ENCODE measurements around the gene GAK. TPM values are rescaled to one million over a fixed set of nuclear protein-coding genes. Genes with fewer than 3 reads are reported as not detected.

Gene GAK
- total RNA-seq, 2 experiments from 2014 or later, result 155 to 163 TPM

DNA sequence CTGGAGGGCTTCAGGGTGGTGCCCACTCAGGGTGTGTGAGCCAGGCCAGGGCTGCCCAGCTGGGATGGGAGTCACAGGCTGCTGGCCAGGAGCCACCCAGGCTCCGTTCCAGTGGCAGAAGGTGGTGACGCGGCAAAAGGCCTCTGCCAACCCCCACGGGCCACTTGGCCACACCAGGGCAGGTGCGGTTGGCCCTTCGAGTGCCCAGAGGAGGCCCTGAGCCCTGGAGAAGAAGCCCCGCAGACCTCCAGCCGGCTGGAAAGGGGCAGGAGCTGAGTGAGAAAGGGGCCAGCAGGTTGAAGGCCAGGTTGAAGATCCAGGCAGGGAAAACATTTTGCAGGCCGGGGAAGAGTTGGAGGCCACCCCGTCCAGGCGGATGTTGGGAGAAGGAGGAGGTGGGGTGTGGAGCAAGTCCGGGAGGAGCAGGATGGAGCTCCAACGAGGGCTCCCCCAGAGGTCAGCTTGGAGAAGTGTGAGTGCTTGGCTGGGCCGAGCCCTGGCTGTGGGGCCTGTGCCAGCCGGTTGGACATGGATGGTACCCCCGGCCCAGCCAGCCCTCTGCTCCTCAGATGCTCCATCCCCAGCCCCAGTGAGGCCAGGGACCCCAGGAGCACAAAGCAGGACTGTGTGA lies 103.4 kb downstream of the GAK start:
- Mint-ChIP-seq H3K4me1 (ENCODE audit: low read depth) (peaks cover 12% of the 10 kb centered on the region), H3K9me3 (ENCODE audit: insufficient read depth) (no peaks in the 10 kb centered on the region), H3K27ac (no peak overlapping the region), H3K36me3 (ENCODE audit: low read depth) (no peaks in the 10 kb centered on the region), H3K27me3 (ENCODE audit: low read depth) (peaks cover 17% of the 10 kb centered on the region), H3K4me3 (no peak overlapping the region)
- CTCF ChIA-PET, result interaction anchor here (1.4 kb wide), 1 partner anchor 158 kb away, joined by 3 read pairs; the partner anchor contains the start of gene IDUA
- POLR2A ChIA-PET, result no interaction called here
- DNase-seq (no peak), ATAC-seq (no peak)

DNA sequence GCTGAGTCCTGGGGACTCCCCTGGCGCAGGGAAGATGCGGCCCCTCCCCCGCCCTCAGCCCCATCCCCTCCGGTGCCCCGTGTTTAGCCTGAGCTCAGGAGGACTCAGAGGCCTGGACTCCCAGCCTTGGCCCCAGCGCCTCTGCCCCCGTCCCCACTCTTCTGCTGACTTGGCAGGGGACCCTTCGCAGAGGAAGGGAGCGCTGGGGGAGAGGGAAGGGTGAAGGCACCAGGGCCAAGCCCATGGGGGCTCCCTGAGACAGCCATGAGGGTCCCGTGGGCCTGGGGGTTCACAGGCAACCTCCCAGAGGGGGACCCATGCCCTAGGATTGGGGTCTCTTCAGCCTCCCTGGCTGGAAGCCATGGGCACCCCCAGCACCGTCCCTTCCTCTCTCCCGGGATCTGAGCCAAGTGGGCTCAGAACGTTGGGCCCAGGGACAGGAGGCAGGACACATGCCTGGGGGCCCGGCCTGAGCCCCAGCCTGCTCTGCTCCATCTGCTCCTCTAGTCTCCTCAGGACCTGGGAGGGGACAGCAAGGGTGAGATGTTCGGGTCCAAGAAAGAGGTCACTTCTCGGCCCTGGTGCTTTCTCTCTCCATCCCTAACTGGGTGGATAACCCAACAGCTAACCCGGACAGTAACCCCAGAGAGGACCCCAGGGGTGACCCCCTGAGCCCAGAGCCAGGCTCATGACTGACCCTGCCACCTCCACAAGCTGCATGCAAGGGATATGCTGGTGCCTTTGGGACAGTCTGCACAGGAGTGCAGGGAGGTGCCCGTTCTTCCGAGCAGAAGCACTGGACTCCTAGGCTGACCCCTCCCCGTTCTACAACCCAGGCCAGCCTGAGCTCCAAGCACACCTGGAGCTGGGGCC lies 104.7 kb downstream of the GAK start:
- Mint-ChIP-seq H3K9me3 (ENCODE audit: insufficient read depth) (no peaks in the 10 kb centered on the region), H3K27ac (no peak overlapping the region), H3K4me1 (ENCODE audit: low read depth) (peaks cover 2% of the 10 kb centered on the region), H3K4me3 (no peak overlapping the region), H3K27me3 (ENCODE audit: low read depth) (peaks cover 17% of the 10 kb centered on the region), H3K36me3 (ENCODE audit: low read depth) (no peaks in the 10 kb centered on the region)
- CTCF ChIA-PET, result no interaction called here
- POLR2A ChIA-PET, result no interaction called here
- no peak for ATAC-seq
- no peak for DNase-seq

DNA sequence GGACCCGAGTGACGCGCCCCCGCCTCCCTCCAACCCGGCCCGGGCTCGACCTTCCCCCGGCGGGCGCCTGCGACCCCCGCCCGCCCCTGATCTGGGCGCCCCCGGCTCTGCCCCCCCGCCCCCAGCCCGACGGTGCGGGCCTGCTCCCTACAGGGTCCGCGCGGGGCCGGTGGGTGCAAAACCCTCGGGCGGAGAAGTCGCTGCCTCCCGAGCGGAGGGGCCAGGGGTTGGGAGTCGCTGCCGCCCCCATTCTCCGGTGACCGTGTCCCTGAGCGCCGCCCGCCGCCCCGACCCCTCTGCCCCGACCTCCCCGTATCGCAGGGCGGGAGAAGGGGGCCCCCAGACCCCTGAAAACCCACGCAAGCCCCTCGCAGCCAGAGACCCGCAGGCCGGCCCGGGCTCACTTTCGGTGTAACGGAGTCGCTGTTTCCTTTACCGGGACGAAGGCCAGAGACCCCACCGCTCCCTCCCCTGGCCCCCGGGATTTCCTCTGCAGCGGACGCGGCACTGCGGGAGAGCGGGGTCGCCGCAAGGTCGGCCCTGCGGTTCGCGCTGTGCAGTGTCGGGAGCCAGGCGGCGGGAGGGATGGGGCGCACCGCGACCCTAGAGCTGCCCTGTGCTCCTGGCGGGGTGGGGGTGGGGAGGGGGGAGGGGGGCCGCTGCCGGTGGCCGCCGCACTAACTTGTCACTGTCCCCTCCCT lies 105.5 kb downstream of the GAK start:
- Mint-ChIP-seq H3K36me3 (ENCODE audit: low read depth) (no peaks in the 10 kb centered on the region), H3K4me1 (ENCODE audit: low read depth) (peaks cover 2% of the 10 kb centered on the region), H3K4me3 (no peak overlapping the region), H3K27me3 (ENCODE audit: low read depth) (peaks cover 23% of the 10 kb centered on the region), H3K27ac (no peak overlapping the region), H3K9me3 (ENCODE audit: insufficient read depth) (no peaks in the 10 kb centered on the region)
- ATAC-seq (no peak), DNase-seq (no peak)
- POLR2A ChIA-PET, result no interaction called here
- CTCF ChIA-PET, result no interaction called here

DNA sequence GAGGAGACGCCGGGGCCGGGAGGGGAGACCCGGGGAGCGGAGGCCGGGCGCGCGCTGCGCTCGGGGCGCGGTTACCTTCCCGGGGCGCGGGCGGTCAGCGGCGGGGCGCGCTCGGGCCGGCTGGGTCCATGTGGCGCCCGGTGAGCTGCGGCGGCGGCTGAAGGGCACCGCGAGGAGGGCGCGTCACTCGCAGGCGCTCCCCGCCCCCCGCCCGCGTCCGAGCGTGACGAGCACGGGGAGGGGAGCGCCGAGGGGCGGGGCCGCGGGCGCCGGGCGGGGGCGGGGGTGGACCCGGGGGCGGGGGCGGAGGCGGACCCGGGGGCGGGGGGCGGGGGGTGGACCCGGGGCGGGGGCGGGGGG lies 106.2 kb downstream of the GAK start, which contains the start of gene CPLX1:
TSS of gene CPLX1 (minus strand) at position 159 of the 360 bp plus-strand sequence. CDS start 1,607 bp downstream, outside the sequence.
- no peak within 1 kb of the TSS for H3K4me3 Mint-ChIP-seq
- DNase-seq (no peak), ATAC-seq (peak; percentile 18)
- ChIA-PET POLR2A (no interaction called here), CTCF (no interaction called here)
- H3K4me1 Mint-ChIP-seq (ENCODE audit: low read depth), result peaks cover 2% of the 10 kb centered on the region
- no peak within 1 kb of the TSS for H3K27ac Mint-ChIP-seq
- H3K27me3 Mint-ChIP-seq (ENCODE audit: low read depth), result peaks cover 23% of the 10 kb centered on the region
- no peaks in the 10 kb centered on the region for H3K36me3 Mint-ChIP-seq (ENCODE audit: low read depth)
- H3K9me3 Mint-ChIP-seq (ENCODE audit: insufficient read depth), result no peaks in the 10 kb centered on the region

DNA sequence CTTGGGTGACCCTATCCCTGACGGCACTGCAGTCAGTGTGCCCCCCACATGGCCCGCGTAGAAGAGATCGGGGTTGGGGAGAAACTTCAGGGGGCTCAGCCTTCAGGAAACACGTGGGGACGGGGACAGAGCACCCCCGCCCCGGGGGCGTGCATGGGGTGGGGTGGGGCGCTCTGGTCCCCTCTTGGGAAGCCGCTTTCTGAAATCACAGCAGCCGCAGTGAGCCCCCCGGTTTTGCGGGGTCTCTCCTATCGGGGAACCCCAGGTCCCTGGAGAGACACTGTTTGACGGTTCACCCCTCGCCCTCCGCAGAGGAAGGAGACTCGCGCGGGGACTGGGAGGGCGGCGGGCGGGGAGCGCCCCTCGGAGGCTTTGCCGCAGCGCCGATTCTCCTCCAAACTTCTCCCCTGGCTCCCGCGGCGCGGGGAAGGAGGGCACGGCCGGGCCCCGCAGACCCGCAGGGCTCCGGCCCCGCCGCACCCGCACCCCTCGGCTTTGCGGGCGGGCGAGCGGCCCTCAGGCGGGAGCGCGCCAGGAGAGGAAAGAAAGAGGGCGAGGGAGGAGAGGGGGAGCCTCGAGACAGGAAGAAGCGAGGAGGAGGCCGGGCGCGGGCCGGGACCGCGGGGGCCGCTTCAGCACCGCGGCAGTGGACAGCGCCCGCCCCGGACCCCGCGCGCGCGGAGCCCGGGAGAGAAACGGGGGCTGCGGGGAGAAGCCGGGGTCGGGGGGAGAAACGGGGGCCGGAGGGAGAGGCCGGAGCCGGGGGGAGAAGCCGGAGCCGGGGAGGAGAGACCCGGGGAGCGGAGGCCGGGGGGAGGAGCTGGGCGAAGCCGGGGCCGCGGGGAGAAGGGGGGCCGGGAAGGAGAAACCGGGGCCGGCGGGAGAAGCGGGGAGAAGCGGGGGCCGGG lies 106.8 kb downstream of the GAK start:
- CTCF ChIA-PET, result no interaction called here
- peaks cover 2% of the 10 kb centered on the region for H3K4me1 Mint-ChIP-seq (ENCODE audit: low read depth)
- no peaks in the 10 kb centered on the region for H3K36me3 Mint-ChIP-seq (ENCODE audit: low read depth)
- DNase-seq (peak; percentile 43), ATAC-seq (peak; percentile 69)
- H3K9me3 Mint-ChIP-seq (ENCODE audit: insufficient read depth), result no peaks in the 10 kb centered on the region
- no peak overlapping the region for H3K27ac Mint-ChIP-seq
- H3K27me3 Mint-ChIP-seq (ENCODE audit: low read depth), result peaks cover 23% of the 10 kb centered on the region
- POLR2A ChIA-PET, result no interaction called here
- no peak overlapping the region for H3K4me3 Mint-ChIP-seq

DNA sequence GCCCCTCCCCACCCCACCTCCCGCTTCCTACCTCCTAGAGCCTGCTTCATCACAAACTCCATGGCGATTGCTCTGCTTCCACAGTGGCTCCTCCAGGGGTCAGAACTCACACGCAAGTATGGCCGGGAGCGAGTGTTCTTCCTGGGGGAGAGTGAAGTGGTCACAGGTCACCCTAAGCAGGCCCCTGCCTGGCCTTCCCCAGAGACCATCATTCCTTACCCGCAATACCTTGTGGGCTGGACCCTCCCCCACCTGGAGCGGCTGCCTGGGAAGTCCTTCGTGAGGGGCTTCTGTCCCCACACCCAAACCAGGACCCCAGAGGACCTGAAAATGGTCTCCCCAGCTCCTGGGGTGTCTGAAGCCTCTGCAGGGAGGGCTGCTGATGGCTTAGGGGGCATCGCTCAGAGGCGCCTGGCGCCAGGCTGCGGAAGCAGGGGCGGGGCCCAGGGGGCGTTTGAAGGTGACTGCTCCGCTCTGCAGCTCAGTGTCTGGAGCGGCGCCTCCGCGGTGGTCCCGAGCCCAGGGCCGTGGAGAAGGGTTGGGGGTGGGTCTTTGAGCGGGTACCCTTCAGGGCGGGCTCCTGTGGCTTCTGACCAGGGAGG lies 107.6 kb downstream of the GAK start:
- no peak for DNase-seq
- Mint-ChIP-seq H3K27ac (no peak overlapping the region), H3K36me3 (ENCODE audit: low read depth) (no peaks in the 10 kb centered on the region), H3K9me3 (ENCODE audit: insufficient read depth) (no peaks in the 10 kb centered on the region), H3K4me1 (ENCODE audit: low read depth) (peaks cover 2% of the 10 kb centered on the region), H3K27me3 (ENCODE audit: low read depth) (peaks cover 23% of the 10 kb centered on the region), H3K4me3 (no peak overlapping the region)
- ATAC-seq, result no peak
- POLR2A ChIA-PET, result no interaction called here
- CTCF ChIA-PET, result no interaction called here

DNA sequence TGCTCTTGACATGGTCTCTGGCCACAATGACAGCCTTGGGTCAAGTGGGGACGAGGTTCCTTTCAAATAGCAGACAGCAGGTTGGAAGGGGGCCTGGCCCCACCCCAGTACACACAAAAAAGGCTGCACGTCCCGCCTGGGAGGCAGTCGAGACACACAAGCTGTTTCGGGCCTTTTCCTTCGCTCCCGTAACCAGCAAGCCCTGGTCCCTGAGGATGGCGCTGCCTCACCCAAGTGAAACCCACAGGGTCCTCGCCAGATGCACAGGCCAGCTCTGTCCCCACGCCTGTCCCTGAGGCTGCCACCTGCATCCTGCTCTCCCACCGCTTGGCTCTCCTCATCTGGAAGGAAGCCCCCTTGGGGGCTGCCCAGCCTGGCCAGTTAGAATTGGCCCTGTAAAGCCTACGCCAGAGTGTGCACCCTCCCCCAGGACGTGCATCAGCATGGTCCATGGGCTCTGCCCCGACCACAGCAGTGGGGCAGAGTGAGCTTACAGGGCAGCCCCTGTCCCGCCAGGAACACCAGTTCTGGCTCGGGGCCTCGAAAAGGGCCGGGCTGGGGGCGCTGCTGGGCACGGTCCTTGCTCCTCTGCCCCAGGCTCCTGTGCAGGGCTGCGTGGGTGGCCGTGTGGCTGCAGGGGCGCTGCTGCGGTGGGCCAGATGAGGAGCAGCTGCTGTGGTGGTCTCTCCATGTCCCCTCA lies 108.2 kb downstream of the GAK start:
- Mint-ChIP-seq H3K27me3 (ENCODE audit: low read depth) (peaks cover 23% of the 10 kb centered on the region), H3K9me3 (ENCODE audit: insufficient read depth) (no peaks in the 10 kb centered on the region), H3K27ac (no peak overlapping the region), H3K4me1 (ENCODE audit: low read depth) (peaks cover 2% of the 10 kb centered on the region), H3K36me3 (ENCODE audit: low read depth) (no peaks in the 10 kb centered on the region), H3K4me3 (no peak overlapping the region)
- ChIA-PET CTCF (no interaction called here), POLR2A (no interaction called here)
- DNase-seq (no peak), ATAC-seq (no peak)

DNA sequence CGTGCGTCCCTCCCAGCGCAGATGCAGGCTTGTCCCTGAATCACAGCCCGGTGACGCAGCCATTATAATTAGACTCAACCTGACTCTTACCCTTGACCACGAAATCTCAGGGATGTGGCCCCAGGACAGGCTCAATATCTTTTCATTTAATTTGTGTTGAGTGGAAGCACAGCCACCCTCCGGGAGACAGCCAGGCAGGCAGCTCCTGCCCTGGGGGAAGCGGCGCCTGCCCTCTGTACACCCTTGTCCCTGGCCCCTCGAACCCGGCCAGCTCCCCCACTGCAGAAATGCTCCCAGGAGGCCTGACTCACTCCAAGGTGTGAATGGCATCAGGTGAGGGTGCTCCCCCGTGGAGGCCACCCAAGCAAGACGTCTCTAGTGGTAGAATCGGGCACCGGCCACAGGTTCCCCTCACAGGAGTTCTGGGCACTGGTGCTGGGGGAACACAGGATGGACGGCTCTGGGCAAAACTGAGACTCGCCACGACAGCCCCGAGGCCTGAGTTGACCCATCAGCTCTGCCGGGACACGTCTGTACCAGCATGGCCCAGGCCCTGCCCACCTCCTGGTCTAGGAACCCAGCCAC lies 108.8 kb downstream of the GAK start:
- Mint-ChIP-seq H3K4me3 (no peak overlapping the region), H3K36me3 (ENCODE audit: low read depth) (no peaks in the 10 kb centered on the region), H3K9me3 (ENCODE audit: insufficient read depth) (no peaks in the 10 kb centered on the region), H3K27me3 (ENCODE audit: low read depth) (peaks cover 20% of the 10 kb centered on the region), H3K4me1 (ENCODE audit: low read depth) (peaks cover 2% of the 10 kb centered on the region), H3K27ac (no peak overlapping the region)
- ChIA-PET CTCF (no interaction called here), POLR2A (no interaction called here)
- DNase-seq, result no peak
- no peak for ATAC-seq

DNA sequence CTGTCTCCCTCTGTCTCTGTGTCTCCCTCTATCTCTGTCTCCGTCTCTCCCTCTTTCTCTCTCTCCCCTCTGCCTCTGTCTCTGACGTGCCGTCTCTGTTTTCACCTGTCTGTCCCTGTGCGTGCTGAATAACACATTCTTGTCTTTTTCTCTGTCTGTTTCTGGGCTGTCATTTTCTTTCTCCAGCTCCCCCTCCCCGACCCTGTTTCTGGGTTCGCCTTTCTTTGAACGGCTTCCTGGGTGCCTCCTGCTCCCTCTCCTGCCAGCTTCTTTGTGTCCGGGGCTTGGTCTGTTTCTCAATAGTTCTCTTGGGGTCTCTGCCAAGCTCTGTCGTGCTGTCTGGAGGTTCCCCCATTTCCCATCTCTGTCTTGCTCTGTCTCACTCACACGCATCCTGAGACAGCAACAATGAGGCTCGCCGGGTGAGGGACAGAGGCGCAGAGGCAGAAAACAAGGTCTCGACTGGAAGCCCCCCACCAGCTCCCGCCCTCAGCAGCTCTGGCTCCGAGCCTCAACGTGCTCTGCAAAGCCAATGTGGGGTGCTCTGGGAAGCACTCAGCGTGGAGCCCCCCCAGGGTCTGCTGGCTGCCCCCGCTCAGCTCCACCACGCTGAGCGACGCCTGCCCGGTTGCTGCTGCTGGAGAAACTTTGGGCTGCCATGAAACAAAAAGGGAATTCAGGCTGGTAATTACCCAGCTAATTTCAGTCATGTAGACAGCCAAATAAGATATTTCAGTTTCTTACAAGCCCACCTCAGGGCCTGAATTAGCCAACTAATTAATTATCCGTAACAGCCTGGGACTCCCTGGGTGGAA lies 109.5 kb downstream of the GAK start:
- Mint-ChIP-seq H3K27ac (no peak overlapping the region), H3K4me3 (no peak overlapping the region), H3K27me3 (ENCODE audit: low read depth) (peaks cover 13% of the 10 kb centered on the region), H3K36me3 (ENCODE audit: low read depth) (no peaks in the 10 kb centered on the region), H3K9me3 (ENCODE audit: insufficient read depth) (no peaks in the 10 kb centered on the region), H3K4me1 (ENCODE audit: low read depth) (peaks cover 2% of the 10 kb centered on the region)
- DNase-seq, result no peak
- CTCF ChIA-PET, result no interaction called here
- ATAC-seq, result no peak
- POLR2A ChIA-PET, result no interaction called here

DNA sequence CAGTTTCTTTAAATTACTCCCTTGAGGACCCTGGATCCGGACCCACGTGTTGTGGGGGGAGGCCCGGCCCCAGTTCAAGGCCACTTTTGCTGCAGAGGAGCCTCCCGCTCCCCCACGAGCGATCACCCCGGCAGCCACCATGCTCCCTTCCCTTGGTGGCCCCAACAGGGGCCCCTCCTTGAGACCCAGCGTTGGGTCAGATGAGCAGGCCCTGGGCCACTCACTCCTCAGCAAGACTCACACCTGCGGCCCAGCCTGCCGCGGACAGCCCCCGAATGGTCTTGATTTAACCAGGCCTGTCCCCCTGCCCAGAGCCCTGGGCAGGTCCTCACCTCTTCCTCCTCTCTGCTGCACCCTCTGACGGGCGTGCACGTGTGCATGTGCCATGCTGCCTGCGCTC lies 110.5 kb downstream of the GAK start:
- Mint-ChIP-seq H3K36me3 (ENCODE audit: low read depth) (no peaks in the 10 kb centered on the region), H3K4me1 (ENCODE audit: low read depth) (peaks cover 2% of the 10 kb centered on the region), H3K4me3 (no peak overlapping the region), H3K27me3 (ENCODE audit: low read depth) (peaks cover 11% of the 10 kb centered on the region), H3K27ac (no peak overlapping the region), H3K9me3 (ENCODE audit: insufficient read depth) (no peaks in the 10 kb centered on the region)
- ATAC-seq (no peak), DNase-seq (no peak)
- CTCF ChIA-PET, result no interaction called here
- POLR2A ChIA-PET, result no interaction called here

Data from activated CD8-positive, alpha-beta T cell treated with anti-CD3 and anti-CD28 coated beads, Interleukin-2, amount 10 ng/mL, durations not matched to agents 7 days and 5 days (primary cell).